Breast epithelium (tissue), 4 donors: ENCODE data around the gene CSMD2. TPM values are rescaled to one million over a fixed set of nuclear protein-coding genes. Genes with fewer than 3 reads are reported as not detected.

Experiments
- DNase-seq, 2 donors: peaks; one replicate each; pipeline ENCODE4 v3.0.0-alpha.2; 2019; ENCODE audit warnings: low spot score in 2 of 2
- H3K27ac ChIP-seq, 2 donors: fragments of 200-600 bp; sonication (generic) in 1 of 2; one replicate each; pipeline ENCODE4 v1.5.1; 2016 to 2019; ENCODE audit warnings: mild to moderate bottlenecking in 1 of 2
- H3K27me3 ChIP-seq, 2 donors: fragments of 200-600 bp; sonication (generic) in 1 of 2; one replicate each; pipeline versions ENCODE4 v1.5.1 to v1.6.0; 2017 to 2019; ENCODE audit warnings: control low read depth in 1 of 2, mild to moderate bottlenecking in 1 of 2
- H3K36me3 ChIP-seq: fragments of 200-600 bp; one replicate; pipeline ENCODE4 v1.5.1; 2019
- H3K4me1 ChIP-seq, 2 donors: fragments of 200-600 bp; sonication (generic); one replicate each; pipeline ENCODE4 v1.5.1; 2016 to 2019; ENCODE audit warnings: control low read depth in 1 of 2
- H3K4me3 ChIP-seq, 3 donors: fragments of 200-600 bp; sonication (generic); 1 replicate in 2 of 3; 2 replicates in 1 of 3; pipeline ENCODE4 v1.5.1; 2016 to 2019; ENCODE audit warnings: mild to moderate bottlenecking in 3 of 3, moderate library complexity in 2 of 3
- H3K9me3 ChIP-seq, 2 donors: fragments of 200-600 bp; sonication (generic) in 1 of 2; one replicate each; pipeline ENCODE4 v1.5.1; 2016 to 2019; ENCODE audit warnings: control low read depth in 1 of 2
- CTCF ChIP-seq, 3 donors: fragments of 450-650 bp; IDR thresholded peaks; one replicate each; pipeline ENCODE4 v1.5.1; 2016 to 2017; ENCODE audit warnings: antibody characterized with exemption in 3 of 3, mild to moderate bottlenecking in 3 of 3, moderate library complexity in 3 of 3
- POLR2A ChIP-seq: fragments of 450-650 bp; IDR thresholded peaks from one replicate; pipeline ENCODE4 v1.6.1; 2016; ENCODE audit warnings: antibody characterized with exemption, mild to moderate bottlenecking, moderate library complexity
- POLR2AphosphoS5 ChIP-seq, 3 donors: sonication (generic); formaldehyde crosslinking; IDR thresholded peaks; one replicate each; pipeline ENCODE4 v1.6.1; 2017; ENCODE audit warnings: antibody characterized with exemption in 3 of 3
- intact Hi-C: fragments of 100-400 bp; cut with DNase I; formaldehyde crosslinking; loops from one replicate; pipeline ENCODE4 v1.15.1; 2023; ENCODE audit warnings: low total_unique reads
- total RNA-seq, 3 donors: library from RNA; depleted of rRNA; stranded (reverse); fragments of >200 nt; gene quantifications; one replicate each; pipeline ENCODE4 v1.1.0, GENCODE V29; 2016

CSMD2 gene
- total RNA-seq, 3 donors from 2014 or later, result 0.33 to 2.6 (median 0.44) TPM

GRCh38 chr1:33738976-33739375 lies 426.1 kb downstream of the CSMD2 start:
- Histone ChIP-seq H3K27ac (no peak overlapping the region), H3K4me3 (no peak overlapping the region), H3K27me3 (peaks cover 0 to 6% of the 10 kb centered on the region in 2 donors), H3K36me3 (no peaks in the 10 kb centered on the region), H3K4me1 (no peaks in the 10 kb centered on the region), H3K9me3 (no peaks in the 10 kb centered on the region)
- no peak for DNase-seq
- TF ChIP-seq POLR2AphosphoS5 (IDR thresholded peaks at IDR 0.05) (no peak), POLR2A (no peak), CTCF (IDR thresholded peaks at IDR 0.05) (no peak)
- intact Hi-C loops, result no loop called here

GRCh38 chr1:33738536-33738935 lies 426.5 kb downstream of the CSMD2 start:
- intact Hi-C loops, result no loop called here
- Histone ChIP-seq H3K4me3 (no peak overlapping the region), H3K27ac (no peak overlapping the region), H3K4me1 (no peaks in the 10 kb centered on the region), H3K27me3 (peaks cover 0 to 6% of the 10 kb centered on the region in 2 donors), H3K9me3 (no peaks in the 10 kb centered on the region), H3K36me3 (no peaks in the 10 kb centered on the region)
- TF ChIP-seq CTCF (IDR thresholded peaks at IDR 0.05) (no peak), POLR2A (no peak), POLR2AphosphoS5 (IDR thresholded peaks at IDR 0.05) (no peak)
- no peak for DNase-seq

DNA sequence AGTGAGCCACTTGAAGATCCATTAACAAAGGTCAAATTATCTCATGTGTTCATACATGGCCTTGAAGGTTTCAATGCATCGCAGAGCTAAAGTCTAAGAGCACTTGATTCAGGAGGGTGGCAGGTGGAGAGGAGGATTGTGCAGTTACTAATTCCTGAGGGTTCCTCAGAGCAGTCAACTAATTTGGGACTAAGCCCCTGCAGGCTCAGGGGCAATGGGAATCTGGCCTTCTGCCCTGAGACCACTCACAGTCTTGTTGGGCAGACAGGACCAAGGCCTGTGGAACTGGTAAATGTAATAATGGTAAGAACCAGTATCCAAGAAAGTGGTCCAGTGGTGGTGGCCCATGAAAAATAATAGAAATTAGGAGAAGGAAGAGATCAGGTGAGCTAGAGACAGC lies 428.5 kb downstream of the CSMD2 start:
- intact Hi-C loops, result no loop called here
- no peak for DNase-seq
- TF ChIP-seq POLR2AphosphoS5 (IDR thresholded peaks at IDR 0.05) (no peak), POLR2A (no peak), CTCF (IDR thresholded peaks at IDR 0.05) (no peak)
- no peaks in the 10 kb centered on the region for H3K4me1 ChIP-seq
- H3K27ac ChIP-seq, result no peak overlapping the region
- H3K27me3 ChIP-seq, result peaks cover 0 to 6% of the 10 kb centered on the region in 2 donors
- no peak overlapping the region for H3K4me3 ChIP-seq
- H3K9me3 ChIP-seq, result no peaks in the 10 kb centered on the region
- H3K36me3 ChIP-seq, result no peaks in the 10 kb centered on the region

DNA sequence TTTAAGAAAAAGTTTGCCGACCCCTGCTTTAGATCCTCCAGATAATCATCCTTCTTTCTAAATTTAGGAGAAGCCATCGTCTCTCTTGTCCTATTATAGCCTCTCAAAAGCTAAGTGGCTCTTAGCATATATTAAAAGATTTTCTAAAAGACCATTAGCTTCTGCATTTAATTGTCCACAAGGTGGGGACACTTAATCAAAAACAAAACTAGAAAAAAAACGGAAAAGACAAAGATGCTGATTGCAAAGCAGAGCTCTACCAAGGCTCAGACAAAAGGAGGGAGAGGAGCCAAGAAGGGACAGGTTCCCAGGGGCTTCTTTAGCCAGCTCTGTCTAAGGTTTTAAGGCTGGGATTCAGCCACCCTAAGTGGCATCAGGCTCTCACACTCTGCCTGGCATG lies 429.4 kb downstream of the CSMD2 start:
- Histone ChIP-seq H3K27me3 (peaks cover 0 to 6% of the 10 kb centered on the region in 2 donors), H3K4me3 (no peak overlapping the region), H3K4me1 (no peaks in the 10 kb centered on the region), H3K27ac (no peak overlapping the region), H3K9me3 (no peaks in the 10 kb centered on the region), H3K36me3 (no peaks in the 10 kb centered on the region)
- intact Hi-C loops, result no loop called here
- DNase-seq, result no peak
- TF ChIP-seq POLR2AphosphoS5 (IDR thresholded peaks at IDR 0.05) (no peak), CTCF (IDR thresholded peaks at IDR 0.05) (no peak)

- intact Hi-C loops, result no loop called here
- Histone ChIP-seq H3K36me3 (no peaks in the 10 kb centered on the region), H3K4me3 (no peak overlapping the region), H3K4me1 (no peaks in the 10 kb centered on the region), H3K27ac (no peak overlapping the region), H3K9me3 (no peaks in the 10 kb centered on the region), H3K27me3 (peaks cover 0 to 7% of the 10 kb centered on the region in 2 donors)
- no peak for DNase-seq
- no peak for TF ChIP-seq POLR2AphosphoS5 (IDR thresholded peaks at IDR 0.05)
- TF ChIP-seq CTCF (IDR thresholded peaks at IDR 0.05), result no peak
- no peak for TF ChIP-seq POLR2A
Observed at GRCh38 chr1:33727310-33727709, 437.7 kb downstream of the CSMD2 start.
